Measurements from ENCODE around the gene RAP1B. TPM values are rescaled to one million over a fixed set of nuclear protein-coding genes. Genes with fewer than 3 reads are reported as not detected.

The RAP1B gene
- polyA plus RNA-seq (ENCODE audit: insufficient read length in 4 of 4): 100 to 1,000 TPM; 175 to 219 (median 200) TPM

DNA sequence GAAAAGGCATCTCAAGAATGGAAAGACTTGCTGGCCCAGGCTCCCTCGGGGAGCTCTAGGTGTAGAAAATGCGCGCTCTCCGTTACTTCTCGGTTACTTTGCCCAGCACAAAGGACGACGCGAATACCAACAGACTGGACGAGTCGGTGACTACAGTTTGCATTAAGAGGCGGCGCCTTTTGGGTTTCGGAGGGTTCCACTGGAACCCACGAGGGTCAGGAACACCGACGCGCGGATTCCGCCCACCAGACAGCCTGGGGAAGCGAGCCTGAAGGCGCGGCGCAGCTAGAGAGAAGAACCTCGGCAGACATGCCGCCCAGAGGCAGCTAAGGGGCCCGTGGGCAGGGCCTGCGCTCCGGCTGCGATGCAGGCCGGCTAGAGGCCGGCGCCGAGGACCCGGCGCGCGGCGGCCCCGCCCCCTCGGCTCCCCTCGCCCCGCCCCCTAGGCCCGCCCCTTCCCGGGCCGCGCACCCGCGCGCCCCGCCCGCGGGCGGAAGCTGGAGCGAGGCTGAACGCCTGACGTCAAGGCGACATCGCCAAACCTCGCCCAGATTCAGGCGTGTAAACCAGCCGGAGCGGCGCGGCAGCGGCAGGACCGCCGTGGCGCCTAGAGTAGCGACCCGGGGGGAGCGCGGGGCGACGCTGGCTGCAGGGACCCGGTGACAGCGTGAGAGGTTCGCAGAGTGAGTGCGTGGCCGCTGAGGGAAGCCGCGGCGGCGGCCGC, at the start of gene RAP1B:
Gene RAP1B (plus strand): TSS at position 530 of the 724 bp plus-strand sequence. CDS start 37,826 bp downstream, outside the sequence.
- peak; percentile 70 to 86 (median 84) for DNase-seq (ENCODE audit: low read depth in 4 of 4, low spot score in 3 of 4)

GRCh38 chr12:68561830-68562229, 48.9 kb upstream of the RAP1B start:
- no peak for DNase-seq (ENCODE audit: low read depth in 4 of 4, low spot score in 3 of 4)

- no peak for DNase-seq (ENCODE audit: low read depth in 4 of 4, low spot score in 3 of 4)
Observed at GRCh38 chr12:68564166-68564565, 46.5 kb upstream of the RAP1B start.

DNA sequence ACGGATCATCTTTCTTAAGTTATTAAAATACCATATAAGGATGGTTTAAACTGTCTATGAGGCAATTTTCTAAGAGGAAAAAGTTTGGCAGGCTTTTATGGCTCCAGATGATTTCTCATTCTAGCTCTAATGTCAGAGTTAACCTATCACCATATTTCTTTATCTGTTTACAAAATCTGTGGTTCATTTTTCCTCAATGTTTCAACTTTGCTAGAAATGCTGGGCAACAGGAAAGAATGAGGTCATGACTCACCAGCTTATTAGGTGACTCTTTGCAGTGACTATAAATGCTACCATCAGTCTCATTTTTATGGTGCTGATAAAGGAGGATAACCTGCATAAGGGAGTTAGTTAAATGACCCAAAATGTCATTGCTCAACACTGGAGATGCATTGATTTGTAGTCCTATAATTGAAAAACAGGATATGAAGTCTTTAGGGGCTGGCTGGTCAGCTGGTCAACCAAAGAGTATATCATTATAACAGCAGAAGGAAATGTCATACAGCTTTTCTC, 45.3 kb upstream of the RAP1B start:
- DNase-seq (ENCODE audit: low read depth in 4 of 4, low spot score in 3 of 4): no peak

DNA sequence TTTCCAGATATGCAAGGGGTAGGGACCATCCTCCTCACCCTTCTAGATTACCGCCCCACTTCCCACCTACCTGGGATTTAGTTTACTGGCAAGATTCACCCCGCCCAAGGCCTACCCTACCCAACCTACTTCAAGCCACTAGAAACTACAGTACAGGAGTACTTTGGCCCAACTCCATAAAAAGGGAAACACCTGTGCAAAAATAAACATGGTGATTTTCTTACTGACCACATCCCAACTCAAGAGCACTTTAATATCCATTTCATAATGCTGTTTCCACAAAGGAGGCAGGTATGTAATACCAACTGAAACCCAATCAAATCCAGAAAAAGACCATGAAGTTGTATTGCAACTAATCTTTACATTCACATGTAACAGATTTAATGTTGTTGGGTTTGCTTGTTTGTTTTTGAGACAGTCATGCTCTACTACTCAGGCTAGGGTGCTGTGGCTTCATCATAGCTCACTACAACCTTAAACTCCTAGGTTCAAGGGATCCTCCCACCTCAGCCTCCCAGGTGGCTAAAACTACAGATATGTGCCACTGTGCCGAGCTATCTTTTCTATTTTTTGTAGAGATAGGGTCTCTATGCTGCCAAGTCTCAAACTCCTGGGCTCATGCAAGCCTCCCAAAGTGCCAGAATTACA, 41.7 kb upstream of the RAP1B start:
- DNase-seq (ENCODE audit: low read depth in 4 of 4, low spot score in 3 of 4): no peak

DNA sequence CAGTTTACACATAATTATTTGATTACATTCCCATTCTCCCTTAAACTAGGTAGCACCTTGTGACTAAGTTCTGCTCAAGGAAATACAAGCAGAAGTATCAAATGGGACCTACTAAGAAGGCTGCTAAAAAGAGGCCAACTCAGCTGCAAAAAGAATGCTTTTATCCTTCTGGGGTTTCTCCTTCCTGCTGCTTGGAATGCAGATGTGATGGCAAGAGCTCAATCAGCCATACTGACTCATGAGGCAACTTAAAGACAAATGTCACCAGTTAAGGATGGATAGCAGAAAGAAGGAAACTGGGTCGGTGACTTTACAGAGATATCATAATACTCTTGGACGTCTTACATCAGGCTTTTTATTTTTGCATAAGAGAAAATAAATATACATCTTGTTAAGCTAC, 38.0 kb upstream of the RAP1B start:
- no peak for DNase-seq (ENCODE audit: low read depth in 4 of 4, low spot score in 3 of 4)

- DNase-seq (ENCODE audit: low read depth in 4 of 4, low spot score in 3 of 4): no peak
Observed at GRCh38 chr12:68573406-68573805, 37.3 kb upstream of the RAP1B start.

DNA sequence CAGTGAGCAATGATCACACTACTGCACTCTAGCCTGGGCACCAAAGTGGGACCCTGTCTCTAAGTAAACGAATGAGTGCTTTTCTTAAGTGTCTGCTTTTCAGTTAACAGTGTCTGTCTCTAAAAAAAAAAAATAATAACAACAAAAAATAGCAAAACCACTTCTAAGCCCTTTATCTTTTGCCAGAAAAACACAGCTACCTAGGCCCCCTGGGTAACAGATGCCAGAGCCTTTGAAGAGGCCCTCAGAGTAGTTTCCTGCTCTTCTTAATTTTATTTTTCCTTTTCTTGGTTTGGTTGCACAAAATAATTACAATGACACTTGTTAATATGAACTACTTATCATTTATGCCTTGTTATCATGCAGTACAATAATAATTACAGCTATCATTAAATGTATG, 32.8 kb upstream of the RAP1B start:
- DNase-seq (ENCODE audit: low read depth in 4 of 4, low spot score in 3 of 4): no peak

DNA sequence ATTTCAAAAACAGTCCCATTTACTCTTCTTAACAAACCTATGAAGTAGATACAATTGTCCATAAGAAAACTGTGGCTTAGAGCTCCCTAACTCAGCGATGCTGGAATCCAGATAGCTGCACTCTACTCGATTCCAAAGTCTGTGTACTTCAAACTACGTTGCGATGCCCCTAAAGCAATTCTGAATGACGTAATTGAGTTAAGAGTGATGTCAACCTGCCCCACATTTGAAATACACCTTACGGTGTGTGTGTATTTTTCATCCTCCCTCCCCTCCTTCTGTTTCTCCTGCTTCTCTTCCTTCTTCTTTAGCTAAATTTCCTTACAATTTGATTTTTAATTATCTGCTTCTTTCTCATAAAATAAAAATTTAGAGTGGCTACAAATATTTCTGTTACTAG, 31.9 kb upstream of the RAP1B start:
- no peak for DNase-seq (ENCODE audit: low read depth in 4 of 4, low spot score in 3 of 4)

DNA sequence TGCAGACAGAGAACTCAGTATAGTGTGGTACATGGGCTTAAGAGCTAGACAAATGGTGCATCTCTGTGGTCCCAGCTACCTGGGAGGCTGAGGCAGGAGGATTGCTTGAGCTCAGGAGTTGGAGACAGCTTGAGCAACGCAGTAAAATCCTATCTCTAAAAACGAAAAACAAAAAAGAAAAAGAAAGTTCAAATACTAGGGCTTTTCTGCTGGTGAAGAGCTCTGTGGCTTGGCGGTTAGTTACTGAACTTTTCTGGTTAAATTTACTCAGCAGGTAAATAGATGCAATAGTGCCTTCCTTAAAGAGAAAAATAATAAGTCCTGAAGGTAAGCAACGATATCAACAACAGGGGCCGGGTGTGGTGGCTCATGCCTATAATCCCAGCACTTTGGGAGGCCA, 31.4 kb upstream of the RAP1B start:
- no peak for DNase-seq (ENCODE audit: low read depth in 4 of 4, low spot score in 3 of 4)

GRCh38 chr12:68580911-68581310, 29.8 kb upstream of the RAP1B start:
- no peak for DNase-seq (ENCODE audit: low read depth in 4 of 4, low spot score in 3 of 4)

GRCh38 chr12:68581926-68582325, 28.8 kb upstream of the RAP1B start:
- no peak for DNase-seq (ENCODE audit: low read depth in 4 of 4, low spot score in 3 of 4)

- no peak for DNase-seq (ENCODE audit: low read depth in 4 of 4, low spot score in 3 of 4)
Observed at GRCh38 chr12:68585966-68586365, 24.7 kb upstream of the RAP1B start.

- DNase-seq (ENCODE audit: low read depth in 4 of 4, low spot score in 3 of 4): no peak
Observed at GRCh38 chr12:68587448-68587873, 23.2 kb upstream of the RAP1B start.

GRCh38 chr12:68589194-68589593, 21.5 kb upstream of the RAP1B start:
- DNase-seq (ENCODE audit: low read depth in 4 of 4, low spot score in 3 of 4): no peak

DNA sequence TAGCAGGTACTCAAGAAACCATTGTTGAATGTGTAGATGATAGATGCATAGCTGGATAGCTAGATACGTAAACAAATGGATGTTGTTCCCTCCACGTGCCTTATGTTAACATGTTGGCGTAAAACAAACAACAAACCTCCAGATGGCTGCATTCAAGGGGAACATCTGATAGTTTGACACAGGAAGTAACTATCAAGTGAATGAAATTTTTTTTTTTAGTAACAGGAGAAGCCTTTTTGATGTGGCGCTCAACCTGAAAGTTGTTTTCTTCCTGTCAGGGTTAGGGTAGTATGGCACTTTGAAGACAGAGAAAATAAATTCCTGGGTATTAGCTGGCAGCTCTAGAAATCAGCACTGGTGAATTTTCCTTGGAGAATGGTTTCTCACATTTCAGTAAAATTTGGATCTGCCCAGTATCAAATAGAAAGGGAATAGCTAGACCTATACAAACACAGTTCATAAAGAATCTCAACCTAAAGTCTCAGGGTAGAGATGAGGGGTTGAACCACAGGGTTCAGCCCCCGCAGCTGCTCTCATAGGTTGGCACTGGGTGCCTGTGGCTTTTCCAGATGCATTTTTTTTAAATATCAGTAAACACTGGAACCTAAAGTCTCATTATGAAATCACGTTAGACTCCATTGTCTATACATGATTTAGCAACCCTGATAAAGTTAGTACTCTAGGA, 18.8 kb upstream of the RAP1B start:
- no peak for DNase-seq (ENCODE audit: low read depth in 4 of 4, low spot score in 3 of 4)

GRCh38 chr12:68595241-68595640, 15.5 kb upstream of the RAP1B start:
- no peak for DNase-seq (ENCODE audit: low read depth in 4 of 4, low spot score in 3 of 4)

DNA sequence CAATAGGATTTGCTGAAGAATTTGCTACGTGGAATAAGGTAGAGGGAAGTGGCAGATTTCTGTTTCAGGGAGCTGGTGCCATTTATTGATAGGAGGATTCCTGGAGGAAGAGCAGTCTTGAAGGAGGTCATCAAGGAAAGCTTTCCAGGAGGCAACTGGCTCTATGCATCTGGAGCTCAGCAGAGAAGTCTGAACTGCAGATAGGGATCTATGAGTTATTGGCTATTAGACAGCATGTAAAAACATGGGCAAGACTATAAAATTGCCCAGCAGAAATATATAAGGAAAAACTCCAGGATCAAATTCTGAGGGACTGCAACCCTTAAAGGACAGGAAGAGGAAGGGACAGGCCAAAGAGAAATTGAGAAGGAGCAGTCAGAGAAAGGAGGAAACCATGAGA, 8.9 kb upstream of the RAP1B start:
- DNase-seq (ENCODE audit: low read depth in 4 of 4, low spot score in 3 of 4): no peak

- DNase-seq (ENCODE audit: low read depth in 4 of 4, low spot score in 3 of 4): no peak
Observed at GRCh38 chr12:68602720-68603119, 8.0 kb upstream of the RAP1B start.

- DNase-seq (ENCODE audit: low read depth in 4 of 4, low spot score in 3 of 4): no peak
Observed at GRCh38 chr12:68608191-68608590, 2.5 kb upstream of the RAP1B start.

- no peak for DNase-seq (ENCODE audit: low read depth in 4 of 4, low spot score in 3 of 4)
Observed at GRCh38 chr12:68609998-68610369, 715 bp upstream of the RAP1B start.

Measured in right renal pelvis (tissue), 4 donors.